H9 (cell line): ENCODE results near the gene TGFBR1. TPM values are rescaled to one million over a fixed set of nuclear protein-coding genes. Genes with fewer than 3 reads are reported as not detected.

Experiments
- DNase-seq: peaks from one replicate; pipeline ENCODE4 v3.0.0-alpha.2; 2017
- H2AFZ ChIP-seq: one replicate; pipeline ENCODE4 v1.6.1; 2013; ENCODE audit warnings: mild to moderate bottlenecking, low read length, control low read depth, moderate library complexity
- H2AK5ac ChIP-seq: 2 replicates; pipeline ENCODE4 v1.6.1; 2013; ENCODE audit warnings: low read length, control low read depth, mixed read lengths; ENCODE audit not compliant: insufficient read length
- H2BK120ac ChIP-seq: one replicate; pipeline ENCODE4 v1.6.1; 2013; ENCODE audit warnings: low read depth, mild to moderate bottlenecking, low read length, control low read depth, inconsistent platforms; ENCODE audit not compliant: poor library complexity, severe bottlenecking
- H2BK12ac ChIP-seq: 2 replicates; pipeline ENCODE4 v1.6.1; 2013; ENCODE audit warnings: low read length, control low read depth, mixed read lengths, low read depth; ENCODE audit not compliant: insufficient read length
- H2BK15ac ChIP-seq: 2 replicates; pipeline ENCODE4 v1.6.1; 2013; ENCODE audit warnings: low read depth, low read length, control low read depth
- H2BK20ac ChIP-seq: one replicate; pipeline ENCODE4 v1.6.1; 2013; ENCODE audit warnings: low read depth, mild to moderate bottlenecking, low read length, control low read depth, inconsistent platforms; ENCODE audit not compliant: poor library complexity, severe bottlenecking
- H2BK5ac ChIP-seq: 2 replicates; pipeline ENCODE4 v1.6.1; 2013; ENCODE audit warnings: low read length, control low read depth, mixed read lengths; ENCODE audit not compliant: insufficient read length
- H3K14ac ChIP-seq: 2 replicates; pipeline ENCODE4 v1.6.1; 2013; ENCODE audit warnings: low read length, control low read depth; ENCODE audit not compliant: insufficient read depth
- H3K18ac ChIP-seq: 2 replicates; pipeline ENCODE4 v1.6.1; 2013; ENCODE audit warnings: low read depth, mild to moderate bottlenecking, mixed read lengths, low read length, control low read depth; ENCODE audit not compliant: insufficient read length
- H3K23ac ChIP-seq: 2 replicates; pipeline ENCODE4 v1.6.1; 2013; ENCODE audit warnings: low read length, control low read depth, mixed read lengths, low read depth; ENCODE audit not compliant: insufficient read length
- H3K23me2 ChIP-seq: 2 replicates; pipeline ENCODE4 v1.6.1; 2013; ENCODE audit warnings: low read depth, mild to moderate bottlenecking, mixed read lengths, low read length, control low read depth; ENCODE audit not compliant: insufficient read length, poor library complexity, severe bottlenecking
- H3K27ac ChIP-seq: 2 replicates; pipeline ENCODE4 v1.5.1; 2013; ENCODE audit warnings: low read length, control low read depth, mixed read lengths, low read depth; ENCODE audit not compliant: insufficient read length
- H3K27me3 ChIP-seq: 2 replicates; pipeline ENCODE4 v1.6.1; 2013; ENCODE audit warnings: low read length, control low read depth, inconsistent platforms; ENCODE audit not compliant: insufficient read depth
- H3K4ac ChIP-seq: 2 replicates; pipeline ENCODE4 v1.6.1; 2013; ENCODE audit warnings: low read depth, mild to moderate bottlenecking, control low read depth, inconsistent platforms, low read length, moderate library complexity
- H3K4me1 ChIP-seq: 2 replicates; pipeline ENCODE4 v1.6.1; 2013; ENCODE audit warnings: low read length, control low read depth, inconsistent platforms; ENCODE audit not compliant: insufficient read depth
- H3K4me2 ChIP-seq: 2 replicates; pipeline ENCODE4 v1.6.1; 2013; ENCODE audit warnings: low read length, control low read depth, mixed read lengths; ENCODE audit not compliant: insufficient read length, insufficient read depth
- H3K56ac ChIP-seq: 2 replicates; pipeline ENCODE4 v1.6.1; 2013; ENCODE audit warnings: low read depth, mild to moderate bottlenecking, mixed read lengths, low read length, control low read depth; ENCODE audit not compliant: insufficient read length
- H3K79me1 ChIP-seq: 2 replicates; pipeline ENCODE4 v1.6.1; 2013; ENCODE audit warnings: low read depth, mild to moderate bottlenecking, moderate library complexity, low read length, control low read depth, inconsistent platforms; ENCODE audit not compliant: insufficient read depth, poor library complexity, severe bottlenecking
- H3K79me2 ChIP-seq: 2 replicates; pipeline ENCODE4 v1.6.1; 2013; ENCODE audit warnings: low read length, control low read depth, inconsistent platforms; ENCODE audit not compliant: insufficient read depth
- H3K9ac ChIP-seq: 2 replicates; pipeline ENCODE4 v1.6.1; 2013; ENCODE audit warnings: low read length, control low read depth, mixed read lengths; ENCODE audit not compliant: insufficient read length; ENCODE audit errors: extremely low read depth
- H3K9me3 ChIP-seq: one replicate; pipeline ENCODE4 v1.6.1; 2013; ENCODE audit warnings: low read depth, low read length, inconsistent platforms; ENCODE audit not compliant: control insufficient read depth
- H3T11ph ChIP-seq: one replicate; pipeline ENCODE4 v1.6.1; 2013; ENCODE audit warnings: mild to moderate bottlenecking, low read length, control low read depth, inconsistent platforms
- H4K20me1 ChIP-seq: one replicate; pipeline ENCODE4 v1.6.1; 2013; ENCODE audit not compliant: control insufficient read depth, insufficient read length, insufficient read depth
- H4K5ac ChIP-seq: 2 replicates; pipeline ENCODE4 v1.6.1; 2013; ENCODE audit warnings: low read depth, mild to moderate bottlenecking, mixed read lengths, low read length, control low read depth; ENCODE audit not compliant: insufficient read length
- H4K8ac ChIP-seq: replicated peaks from 2 replicates; pipeline ENCODE4 v1.6.1; 2013; ENCODE audit warnings: low read length, control low read depth, mixed read lengths, low read depth; ENCODE audit not compliant: insufficient read length
- H4K91ac ChIP-seq: 2 replicates; pipeline ENCODE4 v1.6.1; 2013; ENCODE audit warnings: low read depth, mild to moderate bottlenecking, moderate library complexity, mixed read lengths, low read length, control low read depth; ENCODE audit not compliant: insufficient read length
- H3K27ac Mint-ChIP-seq, 3 experiments: 2 replicates in 2 of 3; 3 replicates in 1 of 3; pipeline ENCODE4 v1.8.0; 2020 to 2021; ENCODE audit warnings: mixed read lengths in 3 of 3, mild to moderate bottlenecking in 1 of 3, moderate library complexity in 1 of 3
- H3K27me3 Mint-ChIP-seq: 2 replicates; pipeline ENCODE4 v1.8.0; 2021; ENCODE audit warnings: low read depth, mild to moderate bottlenecking, moderate library complexity, mixed read lengths
- H3K36me3 Mint-ChIP-seq, 3 experiments: 2 replicates in 2 of 3; 3 replicates in 1 of 3; pipeline ENCODE4 v1.8.0; 2020 to 2021; ENCODE audit warnings: low read depth in 3 of 3, mixed read lengths in 3 of 3; ENCODE audit not compliant: insufficient read depth in 1 of 3
- H3K4me1 Mint-ChIP-seq, 2 experiments: 2 replicates each; pipeline ENCODE4 v1.8.0; 2020; ENCODE audit warnings: mixed read lengths in 2 of 2
- H3K4me3 Mint-ChIP-seq, 2 experiments: 2 replicates in 1 of 2; 3 replicates in 1 of 2; pipeline ENCODE4 v1.8.0; 2020 to 2021; ENCODE audit warnings: mild to moderate bottlenecking in 2 of 2, mixed read lengths in 2 of 2, moderate library complexity in 1 of 2
- H3K9me3 Mint-ChIP-seq, 2 experiments: 2 replicates in 1 of 2; 3 replicates in 1 of 2; pipeline ENCODE4 v1.8.0; 2020; ENCODE audit warnings: mild to moderate bottlenecking in 2 of 2, mixed read lengths in 2 of 2, moderate library complexity in 1 of 2
- CTCF ChIP-seq: fragments of 200-600 bp; sonication (generic); conservative IDR thresholded peaks from 3 replicates; pipeline ENCODE4 v1.8.0; 2021; ENCODE audit warnings: antibody characterized with exemption, mild to moderate bottlenecking
- WGBS: extraction: QIAGEN DNeasy Blood & Tissue Kit; methylation state at CpG from one replicate; pipeline ENCODE4 v1.1.7; 2013; ENCODE audit warnings: missing lambda C conversion rate, low lambda C conversion rate, mixed read lengths; ENCODE audit not compliant: insufficient read length; ENCODE audit errors: extremely low coverage; 5-methylcytosine and 5-hydroxymethylcytosine counted together
- total RNA-seq: library from RNA; stranded (reverse); gene quantifications from 2 replicates; pipeline ENCODE4 v1.2.1, GENCODE V29; 2021

The TGFBR1 gene
- total RNA-seq, 1 experiment from 2014 or later, result 59.3 TPM

GRCh38 chr9:99125446-99125845 is 20.5 kb downstream of the TGFBR1 start:
- WGBS, result no CpG with 5 or more reads among the region's 1 CpG
- peaks cover 6 to 18% of the 10 kb centered on the region in 2 experiments; a peak in 4 of 5 replicates for H3K9me3 Mint-ChIP-seq
- TF ChIP-seq CTCF, result no peak

More at GRCh38 chr9:99125446-99125845, 20.5 kb downstream of the TGFBR1 start:
- Histone ChIP-seq H2BK5ac (no peak overlapping the region), H4K5ac (no peak overlapping the region), H2BK15ac (no peak overlapping the region), H3K23ac (no peak overlapping the region), H3K4ac (no peak overlapping the region), H4K8ac (no peak overlapping the region), H3K27me3 (no peaks in the 10 kb centered on the region), H3K4me1 (peaks cover 3% of the 10 kb centered on the region; the same call in 1 of the 2 replicates), H3K23me2 (no peaks in the 10 kb centered on the region), H3K18ac (no peak overlapping the region), H3T11ph (no peak overlapping the region), H4K91ac (no peak overlapping the region), H3K4me2 (no peak overlapping the region), H3K27ac (no peak overlapping the region), H2BK12ac (no peak overlapping the region), H2BK120ac (no peak overlapping the region), H4K20me1 (no peaks in the 10 kb centered on the region), H3K79me1 (peaks cover 5% of the 10 kb centered on the region), H3K56ac (no peak overlapping the region), H2BK20ac (no peak overlapping the region), H3K14ac (no peak overlapping the region), H2AK5ac (no peak overlapping the region), H2AFZ (no peak overlapping the region), H3K79me2 (peaks cover 11% of the 10 kb centered on the region; the same call in 1 of the 2 replicates), H3K9me3 (peaks cover 6% of the 10 kb centered on the region), H3K9ac (no peak overlapping the region)
- no peaks in the 10 kb centered on the region for H3K27me3 Mint-ChIP-seq
- H3K36me3 Mint-ChIP-seq, result peaks cover 5 to 20% (median 18%) of the 10 kb centered on the region in 3 experiments
- no peak overlapping the region for H3K27ac Mint-ChIP-seq
- H3K4me3 Mint-ChIP-seq, result no peak overlapping the region
- no peak for DNase-seq
- peaks cover 9 to 13% of the 10 kb centered on the region in 2 experiments for H3K4me1 Mint-ChIP-seq
